ENCODE measurements around the gene MPPED1. TPM values are rescaled to one million over a fixed set of nuclear protein-coding genes. Genes with fewer than 3 reads are reported as not detected.

MPPED1 gene
- total RNA-seq, 1 experiment from 2014 or later = 0.35 TPM

DNA sequence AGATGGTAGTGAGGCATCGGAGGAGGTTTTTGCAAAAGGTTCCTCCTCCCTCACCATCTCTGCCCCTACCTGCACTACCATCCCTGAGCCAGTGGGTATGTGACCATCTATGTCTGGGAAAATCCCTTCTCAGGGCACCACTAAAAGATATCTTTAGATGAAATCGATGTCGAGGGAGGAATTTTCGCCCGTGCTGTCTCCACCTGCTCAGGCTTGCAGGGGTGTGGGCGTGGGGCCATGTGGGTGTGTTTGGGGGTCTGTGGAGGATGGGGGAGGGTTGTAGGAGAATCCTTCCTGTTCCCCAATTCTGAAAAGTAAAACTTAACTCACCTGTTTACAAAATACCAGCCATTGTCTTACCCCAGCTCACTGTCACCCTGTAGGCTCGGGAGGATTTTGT lies 12.4 kb downstream of the MPPED1 start:
- TF ChIP-seq JAZF1 (CRISPR knock-in tag; IDR thresholded peaks at IDR 0.05) = no peak
- TF ChIP-seq, protein P1, sequence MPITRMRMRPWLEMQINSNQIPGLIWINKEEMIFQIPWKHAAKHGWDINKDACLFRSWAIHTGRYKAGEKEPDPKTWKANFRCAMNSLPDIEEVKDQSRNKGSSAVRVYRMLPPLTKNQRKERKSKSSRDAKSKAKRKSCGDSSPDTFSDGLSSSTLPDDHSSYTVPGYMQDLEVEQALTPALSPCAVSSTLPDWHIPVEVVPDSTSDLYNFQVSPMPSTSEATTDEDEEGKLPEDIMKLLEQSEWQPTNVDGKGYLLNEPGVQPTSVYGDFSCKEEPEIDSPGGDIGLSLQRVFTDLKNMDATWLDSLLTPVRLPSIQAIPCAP (CRISPR knock-in tag; IDR thresholded peaks at IDR 0.05) = no peak
- no peak for TF ChIP-seq TEAD4 (CRISPR knock-in tag; IDR thresholded peaks at IDR 0.05)
- no peak for TF ChIP-seq ATF1 (CRISPR knock-in tag; IDR thresholded peaks at IDR 0.05)
- no peak for TF ChIP-seq CBFB (CRISPR knock-in tag; IDR thresholded peaks at IDR 0.05; ENCODE audit: low read depth)
- TF ChIP-seq NFE2L1 (CRISPR knock-in tag; IDR thresholded peaks at IDR 0.05) = no peak
- TF ChIP-seq, protein P2, sequence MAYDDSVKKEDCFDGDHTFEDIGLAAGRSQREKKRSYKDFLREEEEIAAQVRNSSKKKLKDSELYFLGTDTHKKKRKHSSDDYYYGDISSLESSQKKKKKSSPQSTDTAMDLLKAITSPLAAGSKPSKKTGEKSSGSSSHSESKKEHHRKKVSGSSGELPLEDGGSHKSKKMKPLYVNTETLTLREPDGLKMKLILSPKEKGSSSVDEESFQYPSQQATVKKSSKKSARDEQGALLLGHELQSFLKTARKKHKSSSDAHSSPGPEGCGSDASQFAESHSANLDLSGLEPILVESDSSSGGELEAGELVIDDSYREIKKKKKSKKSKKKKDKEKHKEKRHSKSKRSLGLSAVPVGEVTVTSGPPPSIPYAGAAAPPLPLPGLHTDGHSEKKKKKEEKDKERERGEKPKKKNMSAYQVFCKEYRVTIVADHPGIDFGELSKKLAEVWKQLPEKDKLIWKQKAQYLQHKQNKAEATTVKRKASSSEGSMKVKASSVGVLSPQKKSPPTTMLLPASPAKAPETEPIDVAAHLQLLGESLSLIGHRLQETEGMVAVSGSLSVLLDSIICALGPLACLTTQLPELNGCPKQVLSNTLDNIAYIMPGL (CRISPR knock-in tag; IDR thresholded peaks at IDR 0.05) = no peak
- TF ChIP-seq, protein P3, sequence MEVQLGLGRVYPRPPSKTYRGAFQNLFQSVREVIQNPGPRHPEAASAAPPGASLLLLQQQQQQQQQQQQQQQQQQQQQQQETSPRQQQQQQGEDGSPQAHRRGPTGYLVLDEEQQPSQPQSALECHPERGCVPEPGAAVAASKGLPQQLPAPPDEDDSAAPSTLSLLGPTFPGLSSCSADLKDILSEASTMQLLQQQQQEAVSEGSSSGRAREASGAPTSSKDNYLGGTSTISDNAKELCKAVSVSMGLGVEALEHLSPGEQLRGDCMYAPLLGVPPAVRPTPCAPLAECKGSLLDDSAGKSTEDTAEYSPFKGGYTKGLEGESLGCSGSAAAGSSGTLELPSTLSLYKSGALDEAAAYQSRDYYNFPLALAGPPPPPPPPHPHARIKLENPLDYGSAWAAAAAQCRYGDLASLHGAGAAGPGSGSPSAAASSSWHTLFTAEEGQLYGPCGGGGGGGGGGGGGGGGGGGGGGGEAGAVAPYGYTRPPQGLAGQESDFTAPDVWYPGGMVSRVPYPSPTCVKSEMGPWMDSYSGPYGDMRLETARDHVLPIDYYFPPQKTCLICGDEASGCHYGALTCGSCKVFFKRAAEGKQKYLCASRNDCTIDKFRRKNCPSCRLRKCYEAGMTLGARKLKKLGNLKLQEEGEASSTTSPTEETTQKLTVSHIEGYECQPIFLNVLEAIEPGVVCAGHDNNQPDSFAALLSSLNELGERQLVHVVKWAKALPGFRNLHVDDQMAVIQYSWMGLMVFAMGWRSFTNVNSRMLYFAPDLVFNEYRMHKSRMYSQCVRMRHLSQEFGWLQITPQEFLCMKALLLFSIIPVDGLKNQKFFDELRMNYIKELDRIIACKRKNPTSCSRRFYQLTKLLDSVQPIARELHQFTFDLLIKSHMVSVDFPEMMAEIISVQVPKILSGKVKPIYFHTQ (CRISPR knock-in tag; IDR thresholded peaks at IDR 0.05) = no peak
- no peak for TF ChIP-seq ZNF317 (CRISPR knock-in tag; IDR thresholded peaks at IDR 0.05; ENCODE audit: borderline replicate concordance, low read depth)
- TF ChIP-seq, protein P4, sequence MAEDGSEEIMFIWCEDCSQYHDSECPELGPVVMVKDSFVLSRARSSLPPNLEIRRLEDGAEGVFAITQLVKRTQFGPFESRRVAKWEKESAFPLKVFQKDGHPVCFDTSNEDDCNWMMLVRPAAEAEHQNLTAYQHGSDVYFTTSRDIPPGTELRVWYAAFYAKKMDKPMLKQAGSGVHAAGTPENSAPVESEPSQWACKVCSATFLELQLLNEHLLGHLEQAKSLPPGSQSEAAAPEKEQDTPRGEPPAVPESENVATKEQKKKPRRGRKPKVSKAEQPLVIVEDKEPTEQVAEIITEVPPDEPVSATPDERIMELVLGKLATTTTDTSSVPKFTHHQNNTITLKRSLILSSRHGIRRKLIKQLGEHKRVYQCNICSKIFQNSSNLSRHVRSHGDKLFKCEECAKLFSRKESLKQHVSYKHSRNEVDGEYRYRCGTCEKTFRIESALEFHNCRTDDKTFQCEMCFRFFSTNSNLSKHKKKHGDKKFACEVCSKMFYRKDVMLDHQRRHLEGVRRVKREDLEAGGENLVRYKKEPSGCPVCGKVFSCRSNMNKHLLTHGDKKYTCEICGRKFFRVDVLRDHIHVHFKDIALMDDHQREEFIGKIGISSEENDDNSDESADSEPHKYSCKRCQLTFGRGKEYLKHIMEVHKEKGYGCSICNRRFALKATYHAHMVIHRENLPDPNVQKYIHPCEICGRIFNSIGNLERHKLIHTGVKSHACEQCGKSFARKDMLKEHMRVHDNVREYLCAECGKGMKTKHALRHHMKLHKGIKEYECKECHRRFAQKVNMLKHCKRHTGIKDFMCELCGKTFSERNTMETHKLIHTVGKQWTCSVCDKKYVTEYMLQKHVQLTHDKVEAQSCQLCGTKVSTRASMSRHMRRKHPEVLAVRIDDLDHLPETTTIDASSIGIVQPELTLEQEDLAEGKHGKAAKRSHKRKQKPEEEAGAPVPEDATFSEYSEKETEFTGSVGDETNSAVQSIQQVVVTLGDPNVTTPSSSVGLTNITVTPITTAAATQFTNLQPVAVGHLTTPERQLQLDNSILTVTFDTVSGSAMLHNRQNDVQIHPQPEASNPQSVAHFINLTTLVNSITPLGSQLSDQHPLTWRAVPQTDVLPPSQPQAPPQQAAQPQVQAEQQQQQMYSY (CRISPR knock-in tag; IDR thresholded peaks at IDR 0.05) = no peak
- TF ChIP-seq, protein P5, sequence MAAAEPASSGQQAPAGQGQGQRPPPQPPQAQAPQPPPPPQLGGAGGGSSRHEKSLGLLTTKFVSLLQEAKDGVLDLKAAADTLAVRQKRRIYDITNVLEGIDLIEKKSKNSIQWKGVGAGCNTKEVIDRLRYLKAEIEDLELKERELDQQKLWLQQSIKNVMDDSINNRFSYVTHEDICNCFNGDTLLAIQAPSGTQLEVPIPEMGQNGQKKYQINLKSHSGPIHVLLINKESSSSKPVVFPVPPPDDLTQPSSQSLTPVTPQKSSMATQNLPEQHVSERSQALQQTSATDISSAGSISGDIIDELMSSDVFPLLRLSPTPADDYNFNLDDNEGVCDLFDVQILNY (CRISPR knock-in tag; IDR thresholded peaks at IDR 0.05) = no peak
- no peaks in the 10 kb centered on the region for H3K27me3 Mint-ChIP-seq (ENCODE audit: low read depth)
- no peak overlapping the region for H3K27ac Mint-ChIP-seq
- DNase-seq (ENCODE audit: low spot score) (no peak), ATAC-seq (no peak)
- H3K4me1 Mint-ChIP-seq = no peaks in the 10 kb centered on the region
- POLR2A ChIA-PET = no interaction called here
- CTCF ChIA-PET = no interaction called here
- H3K4me3 Mint-ChIP-seq = no peak overlapping the region
- H3K9me3 Mint-ChIP-seq = no peaks in the 10 kb centered on the region
- H3K36me3 Mint-ChIP-seq = no peaks in the 10 kb centered on the region

DNA sequence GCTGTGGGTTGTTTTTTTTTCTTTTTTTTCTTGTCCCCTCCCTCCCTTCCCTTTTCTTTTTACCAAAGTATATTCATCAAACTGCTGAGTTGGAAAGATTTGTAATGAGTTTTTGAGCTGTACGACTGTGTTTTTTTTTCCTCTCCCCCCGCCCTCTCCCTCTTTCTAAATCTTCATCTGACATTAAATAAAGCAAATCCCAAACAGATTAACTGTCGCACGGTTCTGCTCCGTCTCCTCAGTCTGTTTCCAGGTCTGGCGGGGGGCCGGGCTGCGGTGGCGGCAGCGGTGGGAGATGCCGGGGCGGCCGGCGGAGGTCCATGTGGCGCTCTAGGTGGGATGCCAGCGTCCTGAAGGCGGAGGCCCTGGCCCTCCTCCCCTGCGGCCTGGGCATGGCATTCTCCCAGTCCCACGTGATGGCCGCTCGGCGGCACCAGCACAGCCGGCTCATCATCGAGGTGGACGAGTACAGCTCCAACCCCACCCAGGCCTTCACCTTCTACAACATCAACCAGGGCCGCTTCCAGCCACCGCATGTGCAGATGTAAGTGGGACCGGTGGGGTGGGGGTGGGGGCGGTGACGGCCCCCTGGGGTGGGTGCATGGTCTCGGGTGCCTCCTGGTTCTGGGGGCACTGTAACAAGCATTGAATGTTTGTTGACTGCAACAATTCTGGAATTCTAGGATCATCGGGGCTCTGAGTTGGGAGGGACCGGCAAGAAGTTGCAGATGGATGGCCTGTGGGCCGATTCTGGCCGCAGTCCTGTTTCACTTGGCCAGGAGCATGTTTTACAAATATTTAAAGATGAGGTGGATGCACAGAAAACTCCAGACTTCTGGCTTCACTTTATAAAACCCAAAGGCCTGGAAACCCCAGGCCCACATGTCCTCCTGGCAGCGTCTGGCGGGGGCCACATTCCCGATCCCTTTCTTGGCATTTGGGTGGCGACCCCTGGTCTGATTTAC lies 13.1 kb downstream of the MPPED1 start:
- Mint-ChIP-seq H3K36me3 (no peaks in the 10 kb centered on the region), H3K27me3 (ENCODE audit: low read depth) (no peaks in the 10 kb centered on the region), H3K4me1 (no peaks in the 10 kb centered on the region), H3K9me3 (no peaks in the 10 kb centered on the region), H3K27ac (no peak overlapping the region), H3K4me3 (no peak overlapping the region)
- DNase-seq (ENCODE audit: low spot score) = no peak
- no peak for ATAC-seq
- ChIA-PET POLR2A (interaction anchor here (0.7 kb wide), 1 partner anchor 29 kb away, joined by 5 read pairs; no protein-coding TSS in a partner anchor), CTCF (interaction anchor here (0.7 kb wide), 1 partner anchor 79 kb away, joined by 6 read pairs; no protein-coding TSS in a partner anchor)
- TF ChIP-seq ZNF671 (CRISPR knock-in tag; IDR thresholded peaks at IDR 0.05) (no peak), NFATC4 (CRISPR knock-in tag; IDR thresholded peaks at IDR 0.05) (no peak), GTF2I (CRISPR knock-in tag; conservative IDR thresholded peaks at IDR 0.05) (no peak), KAT7 (CRISPR knock-in tag; IDR thresholded peaks at IDR 0.05; ENCODE audit: borderline replicate concordance) (no peak), TEAD1 (CRISPR knock-in tag; IDR thresholded peaks at IDR 0.05) (no peak), NR2C2 (CRISPR knock-in tag; IDR thresholded peaks at IDR 0.05) (no peak)
- TF ChIP-seq, protein P4 (CRISPR knock-in tag; IDR thresholded peaks at IDR 0.05) = no peak
- TF ChIP-seq, protein P6, sequence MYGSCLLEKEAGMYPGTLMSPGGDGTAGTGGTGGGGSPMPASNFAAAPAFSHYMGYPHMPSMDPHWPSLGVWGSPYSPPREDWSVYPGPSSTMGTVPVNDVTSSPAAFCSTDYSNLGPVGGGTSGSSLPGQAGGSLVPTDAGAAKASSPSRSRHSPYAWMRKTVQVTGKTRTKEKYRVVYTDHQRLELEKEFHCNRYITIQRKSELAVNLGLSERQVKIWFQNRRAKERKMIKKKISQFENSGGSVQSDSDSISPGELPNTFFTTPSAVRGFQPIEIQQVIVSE (CRISPR knock-in tag; IDR thresholded peaks at IDR 0.05; ENCODE audit: borderline replicate concordance) = no peak

All from WTC11 (cell line).